Heart left ventricle (tissue), 16 donors: ENCODE data around the gene CFAP77. TPM values are rescaled to one million over a fixed set of nuclear protein-coding genes. Genes with fewer than 3 reads are reported as not detected.

Experiments used
- ATAC-seq, 4 donors: fragments of 200-7000 bp; cut with Tn5 transposase; one replicate each; pipeline ENCODE4 v1.9.1; 2020 to 2022; ENCODE audit warnings: moderate library complexity in 4 of 4, mild to moderate bottlenecking in 3 of 4, moderate number of reproducible peaks in 1 of 4
- DNase-seq, 5 donors: peaks; one replicate each; pipeline ENCODE4 v3.0.0-alpha.2; 2020
- H3K27ac ChIP-seq, 12 donors: fragments of 200-600 bp; sonication (generic) in 4 of 12; one replicate each; pipeline versions ENCODE4 v1.5.0 to v1.8.0; 2016 to 2022; ENCODE audit warnings: mild to moderate bottlenecking in 2 of 12
- H3K27me3 ChIP-seq, 9 donors: fragments of 200-600 bp; sonication (generic) in 2 of 9; one replicate each; pipeline versions ENCODE4 v1.5.1 to v1.8.0; 2016 to 2022; ENCODE audit warnings: mild to moderate bottlenecking in 3 of 9
- H3K36me3 ChIP-seq, 9 donors: fragments of 200-600 bp; sonication (generic) in 2 of 9; one replicate each; pipeline versions ENCODE4 v1.5.0 to v1.8.0; 2018 to 2022; ENCODE audit warnings: mild to moderate bottlenecking in 2 of 9
- H3K4me1 ChIP-seq, 12 donors: fragments of 200-600 bp; sonication (generic) in 4 of 12; one replicate each; pipeline versions ENCODE4 v1.5.0 to v1.8.0; 2016 to 2022; ENCODE audit warnings: mild to moderate bottlenecking in 3 of 12
- H3K4me3 ChIP-seq, 12 donors: fragments of 200-600 bp; sonication (generic) in 4 of 12; one replicate each; pipeline versions ENCODE4 v1.5.0 to v1.8.0; 2017 to 2022; ENCODE audit warnings: mild to moderate bottlenecking in 9 of 12, moderate library complexity in 4 of 12
- H3K9me3 ChIP-seq, 12 donors: fragments of 200-600 bp; sonication (generic) in 4 of 12; one replicate each; pipeline versions ENCODE4 v1.5.0 to v1.8.0; 2016 to 2022; ENCODE audit warnings: mild to moderate bottlenecking in 1 of 12
- CTCF ChIP-seq, 12 donors: fragments of 200-600 bp; sonication (generic) in 4 of 12; IDR thresholded peaks; one replicate each; pipeline versions ENCODE4 v1.5.0 to v1.8.0; 2018 to 2022; ENCODE audit warnings: antibody characterized with exemption in 12 of 12, mild to moderate bottlenecking in 5 of 12
- POLR2A ChIP-seq, 2 donors: fragments of 450-650 bp; IDR thresholded peaks; one replicate each; pipeline ENCODE4 v1.6.1; 2017; ENCODE audit warnings: antibody characterized with exemption in 2 of 2, mild to moderate bottlenecking in 2 of 2, moderate library complexity in 2 of 2
- WGBS, 4 donors: extraction: QIAGEN DNeasy Blood & Tissue Kit in 2 of 4; methylation state at CpG; one replicate each; pipeline versions ENCODE4 v1.1.5 to v1.1.7; 2013 to 2018; 5-methylcytosine and 5-hydroxymethylcytosine counted together
- intact Hi-C, 10 donors: fragments of 100-400 bp; cut with DNase I; formaldehyde crosslinking; loops; one replicate each; pipeline versions ENCODE4 v1.11.1 to v1.14.2; 2022
- polyA plus RNA-seq, 2 donors: library from polyadenylated mRNA; stranded (reverse); fragments of 200-250 nt; gene quantifications; one replicate each; pipeline ENCODE4 v1.2.3, GENCODE V29; 2013
- total RNA-seq, 9 donors: library from RNA; depleted of rRNA in 2 of 9; stranded (reverse); fragments of >200 nt in 2 of 9; fragmentation: NEBNext Ultra II Directional in 3 of 9; extraction: Animal tissue kit (Norgen Biotek cat#: 25700) in 3 of 9; gene quantifications; one replicate each; pipeline versions ENCODE4 v1.1.0 to v1.2.4, GENCODE V29; 2016 to 2023
- donor health status: ischemic (EF 13 %, LVEDD 7.1; RV severe dilation, severe dysfunction).
- donor health status: healthy with polysubstance abuse.
- donor health status: DM: no; HTN: yes; CAD: no.
- donor health status: DM: no; HTN: no; CAD: no.
- donor health status: ischemic (EF 25% LVEDD 6.9; RV normal size, moderate dysfunction).
- donor health status: ischemic (EF 25% LVEDD 5.7; RV mildly dilated, moderate dysfunction).
- donor health status: healthy.
- donor health status: DM: yes; HTN: yes; CAD: no.
- donor health status: ischemic (EF 35%, LVEDD 5.7; RV mildly dilated, moderate dysfunction).
- donor health status: nonischemic (EF 11% LVEDD 7.7; RV severe dilation, severe dysfunction).
- donor health status: DM: yes; HTN: yes; CAD: no.
- donor health status: PGD.
- donor health status: ischemic (EF 29% LVEDD 5.4; RV normal size, mild dysfunction).
- donor health status: nonischemic (EF 23%, LVEDD 6.1; RV moderate dilation, normal function).

Gene CFAP77
- total and polyA plus RNA-seq, 11 donors = 1.3 to 6.8 (median 2.2) TPM

GRCh38 chr9:132472599-132472998, 62.6 kb downstream of the CFAP77 start:
- WGBS, 4 donors = 72 to 79% (median 74%) methylated on average over 9 of the region's 9 CpGs
- no peak for DNase-seq

GRCh38 chr9:132474253-132474652, 64.2 kb downstream of the CFAP77 start:
- H3K4me3 ChIP-seq = no peak overlapping the region
- no peaks in the 10 kb centered on the region for H3K36me3 ChIP-seq
- H3K9me3 ChIP-seq = no peaks in the 10 kb centered on the region
- H3K27ac ChIP-seq = no peak overlapping the region
- no peak for DNase-seq
- 76 to 84% (median 80%) methylated on average over 14 of the region's 14 CpGs for WGBS, 4 donors
- TF ChIP-seq CTCF (IDR thresholded peaks at IDR 0.05) (no peak), POLR2A (IDR thresholded peaks at IDR 0.05) (no peak)
- ATAC-seq = no peak
- intact Hi-C loops = no loop called here
- peaks cover 0 to 7% (median 0%) of the 10 kb centered on the region in 12 donors for H3K4me1 ChIP-seq
- peaks cover 0 to 4% (median 0%) of the 10 kb centered on the region in 9 donors for H3K27me3 ChIP-seq

More at GRCh38 chr9:132472599-132472998, 62.6 kb downstream of the CFAP77 start:
- Histone ChIP-seq H3K27ac (no peak overlapping the region), H3K4me3 (no peak overlapping the region), H3K4me1 (peaks cover 0 to 7% (median 0%) of the 10 kb centered on the region in 12 donors), H3K27me3 (no peaks in the 10 kb centered on the region), H3K36me3 (no peaks in the 10 kb centered on the region), H3K9me3 (no peaks in the 10 kb centered on the region)
- TF ChIP-seq POLR2A (IDR thresholded peaks at IDR 0.05) (no peak), CTCF (IDR thresholded peaks at IDR 0.05) (no peak)
- ATAC-seq = no peak
- intact Hi-C loops = no loop called here

- DNase-seq = no peak
- intact Hi-C loops = no loop called here
Observed at GRCh38 chr9:132478353-132479050, 68.5 kb downstream of the CFAP77 start.

GRCh38 chr9:132479733-132480132, 69.7 kb downstream of the CFAP77 start:
- no peaks in the 10 kb centered on the region for H3K36me3 ChIP-seq
- ATAC-seq (no peak), DNase-seq (no peak)
- TF ChIP-seq POLR2A (IDR thresholded peaks at IDR 0.05) = no peak
- no peak for TF ChIP-seq CTCF (IDR thresholded peaks at IDR 0.05)
- no peaks in the 10 kb centered on the region for H3K4me1 ChIP-seq
- H3K4me3 ChIP-seq = no peak overlapping the region
- H3K27me3 ChIP-seq = peaks cover 0 to 18% (median 3%) of the 10 kb centered on the region in 9 donors
- WGBS, 4 donors = 88 to 93% (median 92%) methylated on average over 10 of the region's 10 CpGs
- H3K9me3 ChIP-seq = no peaks in the 10 kb centered on the region
- H3K27ac ChIP-seq = no peak overlapping the region
- intact Hi-C loops = no loop called here

More at GRCh38 chr9:132478353-132479050, 68.5 kb downstream of the CFAP77 start:
- Histone ChIP-seq H3K27me3 (peaks cover 0 to 17% (median 3%) of the 10 kb centered on the region in 9 donors), H3K4me3 (no peak overlapping the region), H3K36me3 (no peaks in the 10 kb centered on the region), H3K27ac (no peak overlapping the region), H3K9me3 (no peaks in the 10 kb centered on the region), H3K4me1 (no peaks in the 10 kb centered on the region)
- 84 to 88% (median 87%) methylated on average over 15 of the region's 15 CpGs for WGBS, 4 donors
- no peak for ATAC-seq
- TF ChIP-seq POLR2A (IDR thresholded peaks at IDR 0.05) (no peak), CTCF (IDR thresholded peaks at IDR 0.05) (no peak)
